Measurements from ENCODE around the gene PXMP2.
"Not testable (repeated sequence)": the region's sequence is repeated elsewhere in the genome, so short reads cannot be mapped to it uniquely, and the experiment has no call there.

The PXMP2 gene

GRCh38 chr12:132736913-132737312, 49.5 kb downstream of the PXMP2 start:
- no peaks in the 10 kb centered on the region for H3K27me3 Mint-ChIP-seq
- H3K4me1 Mint-ChIP-seq (ENCODE audit: low read depth): no peaks in the 10 kb centered on the region
- H3K4me3 Mint-ChIP-seq: no peak overlapping the region
- no peak overlapping the region for H3K27ac Mint-ChIP-seq
- no peaks in the 10 kb centered on the region for H3K9me3 Mint-ChIP-seq
- peaks cover 88% of the 10 kb centered on the region for H3K36me3 Mint-ChIP-seq (ENCODE audit: low read depth)

GRCh38 chr12:132739600-132740312, 52.4 kb downstream of the PXMP2 start:
- Mint-ChIP-seq H3K27me3 (no peaks in the 10 kb centered on the region), H3K4me1 (ENCODE audit: low read depth) (peaks cover 14% of the 10 kb centered on the region), H3K27ac (no peak overlapping the region), H3K4me3 (no peak overlapping the region), H3K9me3 (no peaks in the 10 kb centered on the region), H3K36me3 (ENCODE audit: low read depth) (peaks cover 85% of the 10 kb centered on the region)

GRCh38 chr12:132740313-132740646, 52.9 kb downstream of the PXMP2 start:
- H3K27ac Mint-ChIP-seq: no peak overlapping the region
- no peaks in the 10 kb centered on the region for H3K27me3 Mint-ChIP-seq
- peaks cover 88% of the 10 kb centered on the region for H3K36me3 Mint-ChIP-seq (ENCODE audit: low read depth)
- no peak overlapping the region for H3K4me3 Mint-ChIP-seq
- peaks cover 14% of the 10 kb centered on the region for H3K4me1 Mint-ChIP-seq (ENCODE audit: low read depth)
- H3K9me3 Mint-ChIP-seq: no peaks in the 10 kb centered on the region

- Mint-ChIP-seq H3K27ac (no peak overlapping the region), H3K4me1 (ENCODE audit: low read depth) (peaks cover 14% of the 10 kb centered on the region), H3K9me3 (no peaks in the 10 kb centered on the region), H3K4me3 (no peak overlapping the region), H3K27me3 (no peaks in the 10 kb centered on the region), H3K36me3 (ENCODE audit: low read depth) (peaks cover 88% of the 10 kb centered on the region)
Observed at GRCh38 chr12:132740652-132741051, 53.3 kb downstream of the PXMP2 start.

GRCh38 chr12:132741620-132742019, 54.2 kb downstream of the PXMP2 start:
- Mint-ChIP-seq H3K27me3 (no peaks in the 10 kb centered on the region), H3K9me3 (no peaks in the 10 kb centered on the region), H3K36me3 (ENCODE audit: low read depth) (peaks cover 87% of the 10 kb centered on the region), H3K4me3 (no peak overlapping the region), H3K4me1 (ENCODE audit: low read depth) (peaks cover 14% of the 10 kb centered on the region), H3K27ac (no peak overlapping the region)

- peaks cover 14% of the 10 kb centered on the region for H3K4me1 Mint-ChIP-seq (ENCODE audit: low read depth)
- no peak overlapping the region for H3K4me3 Mint-ChIP-seq
- H3K27ac Mint-ChIP-seq: no peak overlapping the region
- peaks cover 92% of the 10 kb centered on the region for H3K36me3 Mint-ChIP-seq (ENCODE audit: low read depth)
- H3K9me3 Mint-ChIP-seq: no peaks in the 10 kb centered on the region
- no peaks in the 10 kb centered on the region for H3K27me3 Mint-ChIP-seq
Observed at GRCh38 chr12:132743831-132744230, 56.4 kb downstream of the PXMP2 start.

- Mint-ChIP-seq H3K36me3 (ENCODE audit: low read depth) (peaks cover 75% of the 10 kb centered on the region), H3K27ac (no peak overlapping the region), H3K27me3 (no peaks in the 10 kb centered on the region), H3K4me3 (no peak overlapping the region), H3K9me3 (no peaks in the 10 kb centered on the region), H3K4me1 (ENCODE audit: low read depth) (peaks cover 14% of the 10 kb centered on the region)
Observed at GRCh38 chr12:132746613-132747012, 59.2 kb downstream of the PXMP2 start.

- Mint-ChIP-seq H3K27ac (no peak overlapping the region), H3K36me3 (ENCODE audit: low read depth) (peaks cover 75% of the 10 kb centered on the region), H3K27me3 (no peaks in the 10 kb centered on the region), H3K9me3 (no peaks in the 10 kb centered on the region), H3K4me1 (ENCODE audit: low read depth) (peaks cover 14% of the 10 kb centered on the region), H3K4me3 (no peak overlapping the region)
Observed at GRCh38 chr12:132747395-132747794, 60.0 kb downstream of the PXMP2 start.

GRCh38 chr12:132747896-132748295, 60.5 kb downstream of the PXMP2 start:
- Mint-ChIP-seq H3K9me3 (no peaks in the 10 kb centered on the region), H3K4me3 (no peak overlapping the region), H3K27ac (no peak overlapping the region), H3K27me3 (no peaks in the 10 kb centered on the region), H3K4me1 (ENCODE audit: low read depth) (peaks cover 9% of the 10 kb centered on the region), H3K36me3 (ENCODE audit: low read depth) (peaks cover 75% of the 10 kb centered on the region)

- Mint-ChIP-seq H3K27me3 (no peaks in the 10 kb centered on the region), H3K27ac (no peak overlapping the region), H3K36me3 (ENCODE audit: low read depth) (peaks cover 72% of the 10 kb centered on the region), H3K9me3 (no peaks in the 10 kb centered on the region), H3K4me3 (no peak overlapping the region), H3K4me1 (ENCODE audit: low read depth) (peaks cover 6% of the 10 kb centered on the region)
Observed at GRCh38 chr12:132748319-132748718, 60.9 kb downstream of the PXMP2 start.

GRCh38 chr12:132753670-132754069, 66.3 kb downstream of the PXMP2 start:
- Mint-ChIP-seq H3K36me3 (ENCODE audit: low read depth) (peaks cover 54% of the 10 kb centered on the region), H3K4me1 (ENCODE audit: low read depth) (peaks cover 11% of the 10 kb centered on the region)
- not testable (repeated sequence) for H3K9me3 Mint-ChIP-seq, H3K27ac Mint-ChIP-seq, H3K27me3 Mint-ChIP-seq, H3K4me3 Mint-ChIP-seq

GRCh38 chr12:132754160-132754932, 67.0 kb downstream of the PXMP2 start:
- Mint-ChIP-seq H3K9me3 (no peaks in the 10 kb centered on the region), H3K36me3 (ENCODE audit: low read depth) (peaks cover 53% of the 10 kb centered on the region), H3K27ac (peak overlapping the region; percentile 15), H3K4me3 (no peak overlapping the region), H3K27me3 (no peaks in the 10 kb centered on the region), H3K4me1 (ENCODE audit: low read depth) (peaks cover 14% of the 10 kb centered on the region)
